DOHH2 (cell line): Measurements from ENCODE around the gene BRD7.

ENCODE experiments used
- H3F3A ChIP-seq: fragments of 200-600 bp; sonication (generic), shearing (Covaris generic); 2 replicates; pipeline ENCODE4 v1.6.0; 2016; ENCODE audit warnings: antibody characterized with exemption, mild to moderate bottlenecking; ENCODE audit not compliant: control insufficient read depth, insufficient read depth
- H3K27ac ChIP-seq: fragments of 200-600 bp; sonication (generic); 2 replicates; pipeline ENCODE4 v1.5.1; 2014; ENCODE audit warnings: low read depth, mild to moderate bottlenecking, low read length, moderate library complexity
- H3K27me3 ChIP-seq: fragments of 200-600 bp; sonication (generic); 2 replicates; pipeline ENCODE4 v1.6.1; 2014; ENCODE audit warnings: mild to moderate bottlenecking, low read length, mixed read lengths; ENCODE audit not compliant: control insufficient read depth
- H3K36me3 ChIP-seq: fragments of 200-600 bp; sonication (generic); 2 replicates; pipeline ENCODE4 v1.6.1; 2014; ENCODE audit warnings: mild to moderate bottlenecking, low read length, moderate library complexity, mixed read lengths; ENCODE audit not compliant: control insufficient read depth
- H3K4me1 ChIP-seq: fragments of 200-600 bp; sonication (generic); 2 replicates; pipeline ENCODE4 v1.6.1; 2014; ENCODE audit warnings: mild to moderate bottlenecking, low read length, mixed read lengths; ENCODE audit not compliant: control insufficient read depth
- H3K4me2 ChIP-seq: fragments of 200-600 bp; sonication (generic); 2 replicates; pipeline ENCODE4 v1.6.0; 2014; ENCODE audit warnings: mild to moderate bottlenecking, low read length, moderate library complexity
- H3K4me3 ChIP-seq: fragments of 200-600 bp; sonication (generic); 2 replicates; pipeline ENCODE4 v1.5.1; 2014; ENCODE audit warnings: mild to moderate bottlenecking, low read length, mixed read lengths
- H3K79me2 ChIP-seq: fragments of 200-600 bp; sonication (generic); 2 replicates; pipeline ENCODE4 v1.6.1; 2014; ENCODE audit warnings: mild to moderate bottlenecking, low read length, mixed read lengths; ENCODE audit not compliant: control insufficient read depth
- H3K9me2 ChIP-seq: fragments of 200-600 bp; sonication (generic); replicated peaks from 2 replicates; pipeline ENCODE4 v1.6.1; 2014; ENCODE audit warnings: mild to moderate bottlenecking, low read length, mixed read lengths; ENCODE audit not compliant: control insufficient read depth
- H3K9me3 ChIP-seq: fragments of 200-600 bp; sonication (generic); 2 replicates; pipeline ENCODE4 v1.6.1; 2014; ENCODE audit warnings: antibody characterized with exemption, low read length, mixed read lengths; ENCODE audit not compliant: control insufficient read depth, insufficient read depth
- H4K20me1 ChIP-seq: fragments of 200-600 bp; sonication (generic); 2 replicates; pipeline ENCODE4 v1.6.0; 2014; ENCODE audit warnings: low read depth, mild to moderate bottlenecking, antibody characterized with exemption, low read length, moderate library complexity; ENCODE audit not compliant: control insufficient read depth, insufficient read depth
- EZH2phosphoT487 ChIP-seq: fragments of 200-600 bp; sonication (generic); IDR thresholded peaks from 2 replicates; pipeline ENCODE4 v1.6.1; 2017; ENCODE audit warnings: borderline replicate concordance, mild to moderate bottlenecking, antibody characterized with exemption, low read length, moderate library complexity, mixed read lengths
- TF ChIP-seq, protein P1 (sequence below): fragments of 200-600 bp; sonication (generic); IDR thresholded peaks from one replicate; pipeline ENCODE4 v1.5.1; 2014; ENCODE audit warnings: antibody characterized with exemption, mild to moderate bottlenecking, low read depth, low read length; ENCODE audit not compliant: poor library complexity, severe bottlenecking

Gene BRD7

DNA sequence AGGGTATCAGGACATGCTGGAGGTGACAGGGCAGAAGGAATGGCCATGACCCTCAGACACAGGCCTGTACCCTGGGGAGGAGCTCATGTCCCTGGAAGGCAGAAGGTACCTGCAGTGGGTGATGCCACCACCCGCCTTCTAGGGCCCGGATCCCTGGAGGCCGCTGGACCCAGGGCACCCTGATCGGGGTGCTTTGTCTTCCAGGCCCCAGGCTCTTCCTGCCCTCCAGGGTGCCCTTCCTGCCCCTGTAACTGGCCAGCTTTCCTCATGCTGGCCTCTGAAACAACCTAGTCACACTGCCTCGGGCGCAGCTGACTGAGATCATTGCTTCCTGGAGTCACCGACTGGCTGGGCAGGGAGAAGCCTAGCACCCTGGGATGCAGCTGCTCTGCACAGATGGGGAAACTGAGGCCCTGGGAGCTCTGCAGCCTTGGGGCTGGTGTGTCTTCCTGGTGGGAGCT lies 96.6 kb downstream of the BRD7 start:
- Histone ChIP-seq H4K20me1 (no peaks in the 10 kb centered on the region), H3K36me3 (no peaks in the 10 kb centered on the region), H3K4me1 (peaks cover 53% of the 10 kb centered on the region), H3K27me3 (no peaks in the 10 kb centered on the region), H3K4me3 (no peak overlapping the region), H3K9me3 (no peaks in the 10 kb centered on the region), H3K9me2 (no peaks in the 10 kb centered on the region), H3K79me2 (peaks cover 23% of the 10 kb centered on the region), H3K4me2 (no peak overlapping the region), H3K27ac (no peak overlapping the region), H3F3A (peaks cover 9% of the 10 kb centered on the region; the same call in 1 of the 2 replicates)
- TF ChIP-seq EZH2phosphoT487: no peak
- TF ChIP-seq, protein P1, sequence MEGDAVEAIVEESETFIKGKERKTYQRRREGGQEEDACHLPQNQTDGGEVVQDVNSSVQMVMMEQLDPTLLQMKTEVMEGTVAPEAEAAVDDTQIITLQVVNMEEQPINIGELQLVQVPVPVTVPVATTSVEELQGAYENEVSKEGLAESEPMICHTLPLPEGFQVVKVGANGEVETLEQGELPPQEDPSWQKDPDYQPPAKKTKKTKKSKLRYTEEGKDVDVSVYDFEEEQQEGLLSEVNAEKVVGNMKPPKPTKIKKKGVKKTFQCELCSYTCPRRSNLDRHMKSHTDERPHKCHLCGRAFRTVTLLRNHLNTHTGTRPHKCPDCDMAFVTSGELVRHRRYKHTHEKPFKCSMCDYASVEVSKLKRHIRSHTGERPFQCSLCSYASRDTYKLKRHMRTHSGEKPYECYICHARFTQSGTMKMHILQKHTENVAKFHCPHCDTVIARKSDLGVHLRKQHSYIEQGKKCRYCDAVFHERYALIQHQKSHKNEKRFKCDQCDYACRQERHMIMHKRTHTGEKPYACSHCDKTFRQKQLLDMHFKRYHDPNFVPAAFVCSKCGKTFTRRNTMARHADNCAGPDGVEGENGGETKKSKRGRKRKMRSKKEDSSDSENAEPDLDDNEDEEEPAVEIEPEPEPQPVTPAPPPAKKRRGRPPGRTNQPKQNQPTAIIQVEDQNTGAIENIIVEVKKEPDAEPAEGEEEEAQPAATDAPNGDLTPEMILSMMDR: no peak

- Histone ChIP-seq H3K36me3 (no peaks in the 10 kb centered on the region), H3K4me3 (no peak overlapping the region), H3K4me1 (peaks cover 53% of the 10 kb centered on the region), H3K9me2 (no peaks in the 10 kb centered on the region), H3K27me3 (no peaks in the 10 kb centered on the region), H3K27ac (no peak overlapping the region), H3K79me2 (peaks cover 16% of the 10 kb centered on the region), H3F3A (peaks cover 6% of the 10 kb centered on the region; the same call in 1 of the 2 replicates), H4K20me1 (no peaks in the 10 kb centered on the region), H3K9me3 (no peaks in the 10 kb centered on the region), H3K4me2 (no peak overlapping the region)
- TF ChIP-seq, protein P1: no peak
- TF ChIP-seq EZH2phosphoT487: no peak
Measured at GRCh38 chr16:50271148-50272041, 97.4 kb downstream of the BRD7 start.

DNA sequence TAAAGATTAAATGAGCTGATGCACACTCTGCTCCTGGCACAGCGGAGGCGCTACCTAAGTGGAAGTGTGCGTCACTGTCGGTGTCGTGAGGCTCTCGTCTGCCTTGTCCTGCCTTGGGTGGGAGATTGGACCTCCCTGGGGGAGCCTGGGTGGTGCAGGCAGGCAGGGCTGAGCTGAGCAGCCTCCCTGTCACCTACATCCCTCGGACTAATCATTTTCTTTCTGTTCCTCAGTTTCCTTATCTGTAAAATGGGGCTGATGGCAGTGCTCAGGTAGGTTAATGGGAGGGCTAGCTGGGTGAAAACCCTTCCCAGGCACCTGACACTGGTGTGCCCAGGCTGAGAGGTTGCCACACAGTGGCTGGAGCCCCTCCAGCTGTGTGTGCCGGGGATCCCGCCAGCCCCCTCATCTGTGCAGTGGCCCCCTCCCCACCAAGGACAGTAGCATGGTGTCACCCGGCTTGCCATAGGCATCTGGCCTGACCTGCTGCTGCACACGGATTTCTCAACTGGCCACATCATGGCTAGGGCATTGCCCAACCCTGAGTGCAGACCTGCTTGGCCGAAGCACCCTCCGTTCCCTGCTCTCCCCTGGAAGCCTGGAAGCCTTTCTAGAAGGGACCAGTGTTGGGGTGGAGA lies 98.2 kb downstream of the BRD7 start:
- Histone ChIP-seq H3K79me2 (peaks cover 8% of the 10 kb centered on the region), H3K4me3 (no peak overlapping the region), H3K4me2 (no peak overlapping the region), H3K27me3 (no peaks in the 10 kb centered on the region), H3K9me3 (no peaks in the 10 kb centered on the region), H3K36me3 (no peaks in the 10 kb centered on the region), H4K20me1 (no peaks in the 10 kb centered on the region), H3K27ac (no peak overlapping the region), H3K4me1 (peaks cover 53% of the 10 kb centered on the region), H3F3A (peaks cover 5% of the 10 kb centered on the region; the same call in 1 of the 2 replicates), H3K9me2 (no peaks in the 10 kb centered on the region)
- no peak for TF ChIP-seq EZH2phosphoT487
- TF ChIP-seq, protein P1: no peak
